GM12878 (cell line): ENCODE measurements around the gene ARHGAP45. TPM values are rescaled to one million over a fixed set of nuclear protein-coding genes. Genes with fewer than 3 reads are reported as not detected.

ENCODE experiments used
- ATAC-seq: fragments of 200-7000 bp; cut with Tn5 transposase; 3 replicates; pipeline ENCODE4 v1.9.1; 2020; ENCODE audit warnings: mild to moderate bottlenecking, moderate library complexity
- BruUV-seq: library from RNA; stranded (reverse); fragments of 400-500 nt; replicated peaks from 2 replicates; lab custom pipeline; 2021; lab: Mats Ljungman, UMichigan
- CTCF ChIA-PET: fragments of 300-600 bp; sonication (Branson Sonifier 250); formaldehyde crosslinking; extraction: SDS; loops from one replicate; lab custom pipeline; 2021; ENCODE audit warnings: inconsistent platforms; lab: Yijun Ruan, JAX
- POLR2A ChIA-PET: fragments of 350-600 bp; formaldehyde crosslinking; extraction: SDS; loops from one replicate; lab custom pipeline; 2021; ENCODE audit warnings: inconsistent platforms; lab: Charles Lee
- RAD21 ChIA-PET: fragments of 300-600 bp; sonication (Branson Sonifier 250); formaldehyde crosslinking; loops from one replicate; lab custom pipeline; 2023; ENCODE audit warnings: antibody characterized with exemption; ENCODE audit not compliant: unreplicated experiment; lab: Charles Lee
- SMC1A ChIA-PET: fragments of 300-600 bp; sonication (Branson Sonifier 250); formaldehyde crosslinking; loops from one replicate; lab custom pipeline; 2023; ENCODE audit not compliant: unreplicated experiment, uncharacterized antibody; lab: Charles Lee
- DNase-seq: peaks from one replicate; pipeline ENCODE4 v3.0.0-alpha.2; 2011; ENCODE audit warnings: low read depth, low spot score
- FAIRE-seq: peaks from 3 replicates; lab custom pipeline; 2011; peaks lifted over from hg19 to GRCh38; lab: Jason Lieb, UNC
- H2AFZ ChIP-seq: 2 replicates; pipeline ENCODE4 v1.6.0; 2011; ENCODE audit warnings: low read depth, low read length, control low read depth; ENCODE audit not compliant: control insufficient read depth
- H3K27ac ChIP-seq: 2 replicates; pipeline ENCODE4 v1.5.1; 2011; ENCODE audit warnings: control low read depth; ENCODE audit not compliant: control insufficient read depth, insufficient read depth
- H3K27me3 ChIP-seq, 2 experiments: replicated peaks in 1 of 2; 2 replicates each; pipeline versions ENCODE4 v1.6.0 to v1.6.1; 2011; ENCODE audit warnings: low read length in 1 of 2; ENCODE audit not compliant: control insufficient read depth in 2 of 2, insufficient read depth in 2 of 2
- H3K36me3 ChIP-seq, 2 experiments: 2 replicates each; pipeline ENCODE4 v1.5.1; 2011; ENCODE audit warnings: low read length in 1 of 2; ENCODE audit not compliant: control insufficient read depth in 2 of 2, insufficient read depth in 2 of 2
- H3K4me1 ChIP-seq: 2 replicates; pipeline ENCODE4 v1.6.1; 2011; ENCODE audit warnings: mild to moderate bottlenecking, low read length, moderate library complexity, mixed read lengths; ENCODE audit not compliant: control insufficient read depth, insufficient read depth
- H3K4me2 ChIP-seq: 2 replicates; pipeline ENCODE4 v1.6.0; 2011; ENCODE audit warnings: control low read depth; ENCODE audit not compliant: control insufficient read depth, insufficient read depth
- H3K4me3 ChIP-seq: fragments of 200-600 bp; sonication (generic); 2 replicates; pipeline ENCODE4 v1.5.1; 2016
- H3K79me2 ChIP-seq: 2 replicates; pipeline ENCODE4 v1.6.0; 2011; ENCODE audit warnings: low read length; ENCODE audit not compliant: control insufficient read depth, insufficient read depth
- H3K9ac ChIP-seq: 2 replicates; pipeline ENCODE4 v1.8.0; 2011; ENCODE audit warnings: low read length, control low read depth, mixed read lengths; ENCODE audit not compliant: control insufficient read depth, insufficient read depth
- H3K9me3 ChIP-seq: replicated peaks from 3 replicates; pipeline ENCODE4 v1.5.1; 2011; ENCODE audit warnings: mild to moderate bottlenecking, low read length; ENCODE audit not compliant: control insufficient read depth, insufficient read depth
- H4K20me1 ChIP-seq: 2 replicates; pipeline ENCODE4 v1.6.0; 2011; ENCODE audit not compliant: control insufficient read depth, insufficient read depth
- BACH1 ChIP-seq: fragments of 450-650 bp; IDR thresholded peaks from 2 replicates; pipeline ENCODE4 v1.6.1; 2017; ENCODE audit warnings: mild to moderate bottlenecking, borderline replicate concordance
- E2F4 ChIP-seq: IDR thresholded peaks from 2 replicates; pipeline ENCODE4 v1.6.1; 2012; ENCODE audit warnings: low read depth, low read length, improper control_type of control experiment
- EED ChIP-seq: sonication (generic); IDR thresholded peaks from 2 replicates; pipeline ENCODE4 v1.6.1; 2016; ENCODE audit warnings: antibody characterized with exemption, low read depth
- ETV6 ChIP-seq, 2 experiments: fragments of 450-650 bp in 1 of 2; IDR thresholded peaks in 1 of 2; conservative IDR thresholded peaks in 1 of 2; 2 replicates each; pipeline ENCODE4 v1.6.1; 2014; ENCODE audit warnings: antibody characterized with exemption in 1 of 2, borderline replicate concordance in 1 of 2, low read depth in 1 of 2, mild to moderate bottlenecking in 1 of 2, moderate library complexity in 1 of 2
- FOS ChIP-seq: IDR thresholded peaks from 3 replicates; pipeline ENCODE4 v1.6.1; 2011; ENCODE audit warnings: borderline replicate concordance; ENCODE audit not compliant: insufficient read length; ENCODE audit errors: extremely low read depth
- JUND ChIP-seq: IDR thresholded peaks from 2 replicates; pipeline ENCODE4 v1.6.1; 2012; ENCODE audit warnings: low read depth, mild to moderate bottlenecking, low read length, improper control_type of control experiment, moderate library complexity
- KDM1A ChIP-seq: fragments of 200-600 bp; sonication (generic); IDR thresholded peaks from 2 replicates; pipeline ENCODE4 v1.6.1; 2016; ENCODE audit warnings: borderline replicate concordance
- NFIC ChIP-seq: IDR thresholded peaks from 2 replicates; pipeline ENCODE4 v1.6.1; 2012; ENCODE audit warnings: low read depth, mild to moderate bottlenecking, inconsistent platforms, low read length, moderate library complexity
- NKRF ChIP-seq: fragments of 450-650 bp; conservative IDR thresholded peaks from 2 replicates; pipeline ENCODE4 v1.6.1; 2017; ENCODE audit warnings: mild to moderate bottlenecking, moderate library complexity
- POLR2A ChIP-seq: IDR thresholded peaks from 2 replicates; pipeline ENCODE4 v1.6.1; 2011; ENCODE audit warnings: low read depth, mild to moderate bottlenecking, low read length
- RELB ChIP-seq: fragments of 450-650 bp; IDR thresholded peaks from 2 replicates; pipeline ENCODE4 v1.6.1; 2017; ENCODE audit warnings: low read depth, mild to moderate bottlenecking, moderate library complexity
- SIN3A ChIP-seq: IDR thresholded peaks from 2 replicates; pipeline ENCODE4 v1.6.1; 2012; ENCODE audit warnings: low read depth, low read length, improper control_type of control experiment
- SMAD5 ChIP-seq: IDR thresholded peaks from 2 replicates; pipeline ENCODE4 v1.6.1; 2016; ENCODE audit warnings: antibody characterized with exemption, low read depth
- WRNIP1 ChIP-seq: IDR thresholded peaks from 2 replicates; pipeline ENCODE4 v1.6.1; 2011; ENCODE audit warnings: low read depth, low read length, improper control_type of control experiment, borderline replicate concordance
- ZBTB4 ChIP-seq: fragments of 450-650 bp; formaldehyde crosslinking; IDR thresholded peaks from 2 replicates; pipeline ENCODE4 v1.4.0; 2022; ENCODE audit warnings: mild to moderate bottlenecking, moderate library complexity
- WGBS: methylation state at CpG from one replicate; pipeline ENCODE4 v1.1.6; 2016; ENCODE audit warnings: low lambda C conversion rate; ENCODE audit not compliant: insufficient replicate concordance, insufficient coverage; ENCODE audit errors: missing lambda C conversion rate; 5-methylcytosine and 5-hydroxymethylcytosine counted together
- in situ Hi-C: fragments of 300-500 bp; cut with MboI; formaldehyde crosslinking; loops from 9 replicates; pipeline ENCODE4 v1.14.3; 2018; ENCODE audit warnings: mixed read lengths
- intact Hi-C: fragments of 100-400 bp; cut with micrococcal nuclease; formaldehyde crosslinking; loops from one replicate; pipeline ENCODE4 v1.14.2; 2022; ENCODE audit not compliant: unreplicated experiment
- polyA plus RNA-seq, 11 experiments: library from polyadenylated mRNA; depleted of rRNA in 4 of 11; unstranded in 6 of 11; stranded (reverse) in 5 of 11; fragments of >200 nt; fragmentation: Nextera tagmentation in 4 of 11; fragmentation: Illumina TruSeq in 1 of 11; extraction: Ambion mirVana in 4 of 11; extraction: Trizol in 1 of 11; gene quantifications; 1 replicate in 1 of 11; 2 replicates in 10 of 11; pipeline versions ENCODE4 v1.2.1 to v1.2.3, GENCODE V29; 2011 to 2016; ENCODE audit warnings: inconsistent platforms in 2 of 11, missing spikeins in 2 of 11, low read depth in 1 of 11
- total RNA-seq, 4 experiments: library from RNA; depleted of rRNA in 3 of 4; stranded (reverse); fragments of >200 nt in 3 of 4; fragmentation: Illumina TruSeq in 1 of 4; extraction: Trizol in 1 of 4; gene quantifications; 2 replicates each; pipeline versions ENCODE4 v1.2.1 to v1.2.3, GENCODE V29; 2013 to 2021

ARHGAP45 gene
- total and polyA plus RNA-seq, 10 of the 15 experiments (the other 5 are each of a cell fraction or from before 2014, with no cell fraction given) = 1.4 to 151 (median 59.9) TPM

- Histone ChIP-seq H2AFZ (no peak overlapping the region), H3K79me2 (no peaks in the 10 kb centered on the region; the same call in 1 of the 2 replicates), H3K4me1 (peaks cover 30% of the 10 kb centered on the region), H4K20me1 (no peaks in the 10 kb centered on the region; the same call in 1 of the 2 replicates), H3K9me3 (no peaks in the 10 kb centered on the region), H3K4me3 (no peak overlapping the region), H3K27me3 (no peaks in the 10 kb centered on the region), H3K27ac (no peak overlapping the region), H3K9ac (no peak overlapping the region), H3K4me2 (no peak overlapping the region), H3K36me3 (peaks cover 15 to 69% of the 10 kb centered on the region in 2 experiments)
- FAIRE-seq (no peak), DNase-seq (no peak), ATAC-seq (no peak)
- ChIA-PET SMC1A (interaction anchor here (1.0 kb wide), 1 partner anchor 26 kb away, joined by 3 read pairs; no protein-coding TSS in a partner anchor), POLR2A (interaction anchor here (1.3 to 1.7 kb wide), 2 partner anchors 10 to 12 kb away, joined by 3 to 5 read pairs; no protein-coding TSS in a partner anchor), RAD21 (no interaction called here), CTCF (interaction anchor here (1.1 kb wide), 1 partner anchor 29 kb away, joined by 6 read pairs; no protein-coding TSS in a partner anchor)
- no TSS peak for BruUV-seq
- 65% methylated on average over 41 of the region's 43 CpGs for WGBS
- intact Hi-C loops = no loop called here
- in situ Hi-C loops = no loop called here
- TF ChIP-seq SIN3A (no peak), EED (no peak), FOS (no peak), RELB (no peak), BACH1 (no peak), POLR2A (peak; percentile 52; the same call in 1 of the 2 replicates), E2F4 (no peak), KDM1A (no peak), NKRF (no peak), NFIC (no peak), WRNIP1 (no peak), ZBTB4 (no peak), ETV6 (conservative IDR thresholded peaks at IDR 0.05 in 1 of 2, IDR thresholded peaks at IDR 0.05 in 1 of 2; ENCODE audit: borderline replicate concordance in 1 of 2, low read depth in 1 of 2) (no peak), JUND (no peak), SMAD5 (no peak)
These were observed 17.3 kb downstream of the ARHGAP45 start for GRCh38 chr19:1084024-1084868.
